ENCODE results near the gene PIK3CD.
"Not testable (repeated sequence)": the region's sequence is repeated elsewhere in the genome, so short reads cannot be mapped to it uniquely, and the experiment has no call there.

Gene PIK3CD

GRCh38 chr1:9670085-9670484 is 18.6 kb downstream of the PIK3CD start:
- no peaks in the 10 kb centered on the region for H3K27me3 ChIP-seq (replicated peaks; ENCODE audit: control insufficient read depth, insufficient read depth, low read length, poor library complexity, severe bottlenecking)
- peaks cover 19% of the 10 kb centered on the region for H3K4me1 ChIP-seq (ENCODE audit: control insufficient read depth, insufficient read depth, low read length, poor library complexity, severe bottlenecking)
- H3K9me3 ChIP-seq (ENCODE audit: control insufficient read depth, low read length): no peaks in the 10 kb centered on the region
- H3K27ac ChIP-seq (ENCODE audit: insufficient read depth, low read length, poor library complexity, severe bottlenecking): no peak overlapping the region
- DNase-seq: no peak
- no peak overlapping the region for H3K4me3 ChIP-seq (ENCODE audit: insufficient read depth, low read depth, low read length, poor library complexity, severe bottlenecking)
- peaks cover 38% of the 10 kb centered on the region for H3K36me3 ChIP-seq (ENCODE audit: control insufficient read depth, insufficient read depth, low read length)

- Histone ChIP-seq H3K36me3 (ENCODE audit: control insufficient read depth, insufficient read depth, low read length) (peaks cover 50% of the 10 kb centered on the region), H3K4me3 (ENCODE audit: insufficient read depth, low read depth, low read length, poor library complexity, severe bottlenecking) (no peak overlapping the region), H3K27ac (ENCODE audit: insufficient read depth, low read length, poor library complexity, severe bottlenecking) (peak overlapping the region; percentile 40), H3K9me3 (ENCODE audit: control insufficient read depth, low read length) (no peaks in the 10 kb centered on the region), H3K4me1 (ENCODE audit: control insufficient read depth, insufficient read depth, low read length, poor library complexity, severe bottlenecking) (peaks cover 19% of the 10 kb centered on the region), H3K27me3 (replicated peaks; ENCODE audit: control insufficient read depth, insufficient read depth, low read length, poor library complexity, severe bottlenecking) (no peaks in the 10 kb centered on the region)
- DNase-seq: no peak
Observed at GRCh38 chr1:9671377-9672140, 20.0 kb downstream of the PIK3CD start.

- no peak overlapping the region for H3K4me3 ChIP-seq (ENCODE audit: insufficient read depth, low read depth, low read length, poor library complexity, severe bottlenecking)
- peaks cover 19% of the 10 kb centered on the region for H3K4me1 ChIP-seq (ENCODE audit: control insufficient read depth, insufficient read depth, low read length, poor library complexity, severe bottlenecking)
- H3K9me3 ChIP-seq (ENCODE audit: control insufficient read depth, low read length): no peaks in the 10 kb centered on the region
- no peak for DNase-seq
- H3K27ac ChIP-seq (ENCODE audit: insufficient read depth, low read length, poor library complexity, severe bottlenecking): no peak overlapping the region
- H3K36me3 ChIP-seq (ENCODE audit: control insufficient read depth, insufficient read depth, low read length): peaks cover 55% of the 10 kb centered on the region
- no peaks in the 10 kb centered on the region for H3K27me3 ChIP-seq (replicated peaks; ENCODE audit: control insufficient read depth, insufficient read depth, low read length, poor library complexity, severe bottlenecking)
Observed at GRCh38 chr1:9672444-9672843, 20.9 kb downstream of the PIK3CD start.

GRCh38 chr1:9675393-9675792 is 23.9 kb downstream of the PIK3CD start:
- Histone ChIP-seq H3K9me3 (ENCODE audit: control insufficient read depth, low read length) (no peaks in the 10 kb centered on the region), H3K27ac (ENCODE audit: insufficient read depth, low read length, poor library complexity, severe bottlenecking) (no peak overlapping the region), H3K36me3 (ENCODE audit: control insufficient read depth, insufficient read depth, low read length) (peaks cover 48% of the 10 kb centered on the region), H3K4me3 (ENCODE audit: insufficient read depth, low read depth, low read length, poor library complexity, severe bottlenecking) (no peak overlapping the region), H3K27me3 (replicated peaks; ENCODE audit: control insufficient read depth, insufficient read depth, low read length, poor library complexity, severe bottlenecking) (no peaks in the 10 kb centered on the region), H3K4me1 (ENCODE audit: control insufficient read depth, insufficient read depth, low read length, poor library complexity, severe bottlenecking) (peaks cover 11% of the 10 kb centered on the region)
- no peak for DNase-seq

GRCh38 chr1:9676128-9676527 is 24.6 kb downstream of the PIK3CD start:
- not testable (repeated sequence) for H3K27me3 ChIP-seq (replicated peaks; ENCODE audit: control insufficient read depth, insufficient read depth, low read length, poor library complexity, severe bottlenecking); DNase-seq; H3K27ac ChIP-seq (ENCODE audit: insufficient read depth, low read length, poor library complexity, severe bottlenecking); H3K4me3 ChIP-seq (ENCODE audit: insufficient read depth, low read depth, low read length, poor library complexity, severe bottlenecking); H3K9me3 ChIP-seq (ENCODE audit: control insufficient read depth, low read length)
- Histone ChIP-seq H3K36me3 (ENCODE audit: control insufficient read depth, insufficient read depth, low read length) (peaks cover 50% of the 10 kb centered on the region), H3K4me1 (ENCODE audit: control insufficient read depth, insufficient read depth, low read length, poor library complexity, severe bottlenecking) (peaks cover 14% of the 10 kb centered on the region)

GRCh38 chr1:9676815-9677393 is 25.4 kb downstream of the PIK3CD start:
- DNase-seq: no peak
- peaks cover 50% of the 10 kb centered on the region for H3K36me3 ChIP-seq (ENCODE audit: control insufficient read depth, insufficient read depth, low read length)
- H3K9me3 ChIP-seq (ENCODE audit: control insufficient read depth, low read length): no peaks in the 10 kb centered on the region
- H3K27ac ChIP-seq (ENCODE audit: insufficient read depth, low read length, poor library complexity, severe bottlenecking): peak overlapping the region; percentile 33
- no peak overlapping the region for H3K4me3 ChIP-seq (ENCODE audit: insufficient read depth, low read depth, low read length, poor library complexity, severe bottlenecking)
- peaks cover 11% of the 10 kb centered on the region for H3K4me1 ChIP-seq (ENCODE audit: control insufficient read depth, insufficient read depth, low read length, poor library complexity, severe bottlenecking)
- H3K27me3 ChIP-seq (replicated peaks; ENCODE audit: control insufficient read depth, insufficient read depth, low read length, poor library complexity, severe bottlenecking): no peaks in the 10 kb centered on the region

- H3K4me1 ChIP-seq (ENCODE audit: control insufficient read depth, insufficient read depth, low read length, poor library complexity, severe bottlenecking): peaks cover 13% of the 10 kb centered on the region
- peak overlapping the region; percentile 25 for H3K27ac ChIP-seq (ENCODE audit: insufficient read depth, low read length, poor library complexity, severe bottlenecking)
- DNase-seq: no peak
- no peaks in the 10 kb centered on the region for H3K27me3 ChIP-seq (replicated peaks; ENCODE audit: control insufficient read depth, insufficient read depth, low read length, poor library complexity, severe bottlenecking)
- H3K9me3 ChIP-seq (ENCODE audit: control insufficient read depth, low read length): no peaks in the 10 kb centered on the region
- H3K36me3 ChIP-seq (ENCODE audit: control insufficient read depth, insufficient read depth, low read length): peaks cover 31% of the 10 kb centered on the region
- no peak overlapping the region for H3K4me3 ChIP-seq (ENCODE audit: insufficient read depth, low read depth, low read length, poor library complexity, severe bottlenecking)
Observed at GRCh38 chr1:9680091-9680490, 28.6 kb downstream of the PIK3CD start.

GRCh38 chr1:9680828-9681227 is 29.3 kb downstream of the PIK3CD start:
- peak overlapping the region; percentile 25 for H3K27ac ChIP-seq (ENCODE audit: insufficient read depth, low read length, poor library complexity, severe bottlenecking)
- H3K9me3 ChIP-seq (ENCODE audit: control insufficient read depth, low read length): no peaks in the 10 kb centered on the region
- no peaks in the 10 kb centered on the region for H3K27me3 ChIP-seq (replicated peaks; ENCODE audit: control insufficient read depth, insufficient read depth, low read length, poor library complexity, severe bottlenecking)
- H3K36me3 ChIP-seq (ENCODE audit: control insufficient read depth, insufficient read depth, low read length): peaks cover 26% of the 10 kb centered on the region
- DNase-seq: no peak
- peaks cover 13% of the 10 kb centered on the region for H3K4me1 ChIP-seq (ENCODE audit: control insufficient read depth, insufficient read depth, low read length, poor library complexity, severe bottlenecking)
- no peak overlapping the region for H3K4me3 ChIP-seq (ENCODE audit: insufficient read depth, low read depth, low read length, poor library complexity, severe bottlenecking)

GRCh38 chr1:9684801-9685200 is 33.3 kb downstream of the PIK3CD start:
- H3K27ac ChIP-seq (ENCODE audit: insufficient read depth, low read length, poor library complexity, severe bottlenecking): peak overlapping the region; percentile 32
- H3K4me1 ChIP-seq (ENCODE audit: control insufficient read depth, insufficient read depth, low read length, poor library complexity, severe bottlenecking): peaks cover 39% of the 10 kb centered on the region
- no peak for DNase-seq
- H3K9me3 ChIP-seq (ENCODE audit: control insufficient read depth, low read length): no peaks in the 10 kb centered on the region
- H3K36me3 ChIP-seq (ENCODE audit: control insufficient read depth, insufficient read depth, low read length): peaks cover 7% of the 10 kb centered on the region
- H3K27me3 ChIP-seq (replicated peaks; ENCODE audit: control insufficient read depth, insufficient read depth, low read length, poor library complexity, severe bottlenecking): no peaks in the 10 kb centered on the region
- H3K4me3 ChIP-seq (ENCODE audit: insufficient read depth, low read depth, low read length, poor library complexity, severe bottlenecking): no peak overlapping the region

- H3K27me3 ChIP-seq (replicated peaks; ENCODE audit: control insufficient read depth, insufficient read depth, low read length, poor library complexity, severe bottlenecking): no peaks in the 10 kb centered on the region
- H3K4me1 ChIP-seq (ENCODE audit: control insufficient read depth, insufficient read depth, low read length, poor library complexity, severe bottlenecking): peaks cover 56% of the 10 kb centered on the region
- peaks cover 10% of the 10 kb centered on the region for H3K36me3 ChIP-seq (ENCODE audit: control insufficient read depth, insufficient read depth, low read length)
- no peaks in the 10 kb centered on the region for H3K9me3 ChIP-seq (ENCODE audit: control insufficient read depth, low read length)
- peak overlapping the region; percentile 57 for H3K4me3 ChIP-seq (ENCODE audit: insufficient read depth, low read depth, low read length, poor library complexity, severe bottlenecking)
- peak; percentile 59 to 72 (median 70) for DNase-seq
- peak overlapping the region; percentile 67 for H3K27ac ChIP-seq (ENCODE audit: insufficient read depth, low read length, poor library complexity, severe bottlenecking)
Observed at GRCh38 chr1:9687120-9687873, 35.8 kb downstream of the PIK3CD start.
